Amygdala (tissue), 56 donors: ENCODE measurements around the gene EIF4E.

Source experiments
- DNase-seq, 56 donors: peaks; one replicate each; lab custom pipeline; 2025; lab: John Stamatoyannopoulos, UW

The EIF4E gene, protein sequence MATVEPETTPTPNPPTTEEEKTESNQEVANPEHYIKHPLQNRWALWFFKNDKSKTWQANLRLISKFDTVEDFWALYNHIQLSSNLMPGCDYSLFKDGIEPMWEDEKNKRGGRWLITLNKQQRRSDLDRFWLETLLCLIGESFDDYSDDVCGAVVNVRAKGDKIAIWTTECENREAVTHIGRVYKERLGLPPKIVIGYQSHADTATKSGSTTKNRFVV

DNA sequence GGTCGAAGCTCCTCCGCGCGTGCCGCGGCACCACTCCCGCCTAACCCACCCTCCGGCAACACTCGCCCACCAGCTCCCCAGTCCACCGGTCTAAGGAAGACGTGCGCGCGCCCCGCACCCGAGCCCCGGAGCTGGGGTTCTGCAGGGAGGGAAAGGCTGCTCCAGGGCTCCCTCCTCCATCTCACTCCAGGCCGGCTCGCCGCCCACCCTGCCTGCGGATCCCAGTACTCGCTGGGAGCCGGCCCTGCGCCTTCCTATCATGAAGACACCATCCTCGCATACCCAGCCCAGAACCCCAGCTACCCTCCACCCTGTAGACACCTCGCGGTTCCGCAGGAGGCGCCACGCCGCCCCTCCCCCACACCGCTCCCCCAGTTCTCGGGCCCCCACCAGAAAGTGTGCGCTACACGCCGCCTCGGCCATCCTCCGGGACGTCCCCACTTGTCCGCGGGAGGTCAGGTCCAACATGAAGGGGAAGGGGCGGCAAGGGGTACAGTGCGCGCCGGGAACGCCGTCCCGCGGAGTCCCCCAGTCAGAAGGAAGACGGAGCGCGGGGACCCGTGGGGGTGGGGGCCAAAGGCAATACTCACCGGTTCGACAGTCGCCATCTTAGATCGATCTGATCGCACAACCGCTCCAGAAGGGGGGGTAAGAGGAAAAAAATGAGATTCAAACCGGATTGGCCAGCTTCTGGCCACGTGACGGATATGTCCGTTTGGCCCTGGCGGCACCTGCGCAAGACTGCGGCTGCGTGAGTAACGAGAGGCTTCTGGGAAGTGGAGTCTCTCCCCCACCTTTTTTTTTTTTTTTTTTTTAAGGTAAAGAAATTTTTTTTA is at the start of gene EIF4E:
TSS of gene EIF4E (minus strand) at position 629 of the 836 bp plus-strand sequence. CDS start at position 608, 21 bp downstream.
- peak; percentile 46 to 97 (median 92) for DNase-seq

DNA sequence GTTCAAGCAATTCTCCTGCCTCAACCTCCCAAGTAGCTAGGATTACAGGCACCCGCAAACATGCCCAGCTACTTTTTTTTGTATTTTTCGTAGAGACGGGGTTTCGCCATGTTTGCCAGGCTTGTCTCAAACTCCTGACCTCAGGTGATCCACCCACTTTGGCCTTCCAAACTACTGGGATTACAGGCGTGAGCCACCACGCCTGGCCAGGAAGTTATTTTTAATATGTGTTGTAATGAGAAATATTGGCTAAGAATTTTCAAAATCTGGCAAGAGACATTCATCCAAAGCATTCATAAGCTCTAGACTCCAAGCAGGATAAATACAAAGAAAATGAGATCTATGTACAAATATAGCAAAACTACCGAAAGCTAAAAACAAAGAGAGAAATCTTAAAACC is 48.6 kb upstream of the EIF4E start:
- no peak for DNase-seq

DNA sequence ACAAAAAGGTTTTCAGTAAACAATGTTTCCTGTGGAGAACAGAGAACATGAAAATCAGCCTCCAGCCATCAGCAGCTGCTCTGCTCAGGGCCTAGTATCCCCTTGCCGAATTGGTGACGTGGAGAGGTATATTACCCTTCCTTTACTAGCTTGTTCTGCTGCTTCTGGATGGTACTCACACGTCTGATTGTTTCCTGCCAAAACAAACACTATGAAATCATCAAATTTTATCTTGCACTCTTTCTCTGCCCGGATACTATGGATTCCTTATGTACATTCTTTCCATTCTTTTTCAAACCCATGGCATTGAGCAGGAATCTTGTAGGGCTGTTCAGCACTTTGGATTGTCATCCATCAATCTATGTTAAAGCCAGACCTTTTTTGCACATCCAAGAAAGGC is 47.8 kb upstream of the EIF4E start:
- DNase-seq, result no peak

DNA sequence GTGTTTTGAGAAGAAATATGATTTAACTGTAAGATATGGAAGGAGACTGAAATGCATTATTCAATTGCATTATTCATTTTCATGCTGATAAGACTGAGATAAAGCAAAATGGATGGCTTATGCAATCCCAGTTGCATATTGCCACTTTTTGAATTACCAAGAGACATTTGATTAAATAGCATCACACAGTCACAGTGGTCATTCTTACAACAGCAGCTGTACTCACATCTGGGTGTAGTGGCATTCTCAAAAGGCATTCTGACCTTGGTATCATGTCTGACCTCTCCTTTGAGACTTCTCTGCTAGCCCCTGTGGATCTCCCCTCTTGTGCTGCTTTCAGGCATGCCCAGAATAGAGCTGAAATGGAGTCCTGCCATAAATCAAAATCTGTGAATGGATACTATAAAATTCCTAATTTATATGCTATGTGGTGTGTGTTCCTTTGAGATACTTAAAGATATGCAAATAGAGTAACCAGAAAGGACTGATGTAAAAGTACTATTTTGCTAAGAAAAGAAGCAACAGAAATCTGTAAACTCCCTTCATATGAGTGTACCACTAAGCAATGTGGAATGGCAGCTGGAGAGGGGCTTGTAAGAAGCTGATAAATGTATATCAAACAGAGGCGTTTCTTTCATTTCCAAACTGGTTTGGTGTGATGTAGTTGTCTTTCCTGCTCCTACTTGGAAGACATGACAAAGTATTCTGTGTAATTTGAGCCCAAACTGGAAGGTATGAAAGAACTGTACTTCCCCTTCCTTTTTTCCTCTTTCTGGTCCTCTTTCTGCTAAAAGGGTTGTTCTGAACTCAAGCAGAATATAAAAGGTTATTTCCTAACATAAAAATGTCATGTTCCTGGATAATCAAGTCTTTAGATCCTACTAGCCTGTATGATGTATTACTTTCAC is 41.2 kb upstream of the EIF4E start:
- DNase-seq, result no peak

DNA sequence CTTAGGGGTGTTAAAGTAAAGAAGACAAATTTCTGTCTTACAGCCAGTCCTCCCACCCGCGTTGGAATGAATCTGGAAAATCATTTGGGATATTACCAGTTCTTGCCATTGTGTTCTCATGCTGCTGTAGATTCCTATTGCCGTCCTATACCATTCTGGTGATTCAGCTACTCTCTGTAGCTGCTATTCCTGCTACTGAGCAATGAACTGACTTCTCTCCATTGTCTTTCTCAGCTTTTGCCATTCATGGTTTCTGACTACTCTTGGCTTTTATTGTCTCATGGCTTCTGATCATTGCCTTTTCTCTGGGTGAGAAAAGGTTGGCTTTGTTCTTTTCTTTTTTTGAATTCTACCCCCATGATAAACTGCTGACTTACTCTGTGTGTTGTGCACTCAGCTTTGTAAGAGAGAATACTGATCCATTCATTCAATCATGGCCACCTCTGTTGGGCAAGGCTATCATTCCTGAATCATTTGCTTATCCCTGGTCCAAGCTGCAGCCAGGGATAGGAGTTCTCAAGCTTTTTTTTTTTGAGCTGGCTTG is 38.9 kb upstream of the EIF4E start:
- no peak for DNase-seq

DNA sequence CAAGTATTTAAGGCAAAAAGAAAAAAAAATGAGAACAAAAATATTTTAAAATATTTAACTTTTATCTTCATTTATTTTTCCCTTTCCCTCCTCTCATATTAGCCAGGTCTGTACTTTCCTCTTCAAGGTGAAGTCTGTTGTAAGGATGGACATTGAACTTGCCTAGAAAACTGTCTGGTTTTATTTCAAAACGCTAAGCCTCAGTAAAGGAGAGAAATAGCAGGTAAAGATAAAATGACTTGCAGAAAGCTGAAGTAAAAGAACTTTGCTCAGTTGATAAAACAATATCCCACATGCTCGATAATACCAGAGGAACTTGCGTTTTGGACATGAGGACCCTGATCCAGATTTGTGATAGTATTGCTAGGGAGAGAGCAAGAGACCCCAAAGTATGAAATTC is 38.0 kb upstream of the EIF4E start:
- no peak for DNase-seq

DNA sequence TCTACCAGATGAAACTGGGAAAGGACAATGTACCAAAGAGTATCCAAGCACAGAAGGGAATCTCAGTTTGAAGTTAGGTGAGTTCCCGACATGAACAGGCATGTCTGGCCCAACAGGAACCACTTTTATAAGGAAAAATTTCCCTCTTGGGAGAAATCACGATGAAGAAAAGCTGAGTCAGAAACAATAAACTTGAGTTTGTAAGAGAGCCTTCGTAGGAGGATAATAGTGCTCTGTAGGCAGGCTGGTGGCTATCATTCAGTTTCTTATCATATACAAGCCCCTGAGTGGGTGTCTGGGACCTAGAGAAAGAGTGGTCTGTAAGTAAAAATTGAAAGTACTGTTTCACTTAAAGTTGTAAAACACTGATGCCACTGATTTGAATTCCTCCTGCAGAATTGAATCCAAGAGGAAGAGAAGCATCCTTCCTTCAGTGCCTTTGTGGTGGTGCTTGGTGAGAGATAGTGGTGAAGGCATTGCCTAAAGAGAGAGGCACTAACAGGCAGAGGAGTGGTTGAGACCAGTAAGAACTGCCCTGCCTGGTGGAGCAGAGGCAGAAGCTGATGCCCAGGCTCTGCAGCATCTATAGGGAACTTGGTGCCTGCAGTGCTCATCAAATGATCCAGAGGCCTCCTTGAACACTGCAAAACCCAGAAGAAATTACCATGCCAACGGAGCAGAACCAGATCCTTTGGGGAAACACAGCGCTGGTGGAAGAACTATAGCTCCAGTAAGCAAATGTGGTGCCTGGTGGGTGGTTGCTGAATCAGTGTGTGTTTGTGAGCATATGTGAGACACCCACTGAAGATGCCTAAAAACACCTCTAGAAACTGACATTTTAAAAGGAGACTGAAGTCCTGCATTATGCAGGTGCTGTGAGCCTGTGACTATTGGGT is 34.9 kb upstream of the EIF4E start:
- DNase-seq, result peak in 28 of 56 donors; percentile 0 to 71 (median 24)

DNA sequence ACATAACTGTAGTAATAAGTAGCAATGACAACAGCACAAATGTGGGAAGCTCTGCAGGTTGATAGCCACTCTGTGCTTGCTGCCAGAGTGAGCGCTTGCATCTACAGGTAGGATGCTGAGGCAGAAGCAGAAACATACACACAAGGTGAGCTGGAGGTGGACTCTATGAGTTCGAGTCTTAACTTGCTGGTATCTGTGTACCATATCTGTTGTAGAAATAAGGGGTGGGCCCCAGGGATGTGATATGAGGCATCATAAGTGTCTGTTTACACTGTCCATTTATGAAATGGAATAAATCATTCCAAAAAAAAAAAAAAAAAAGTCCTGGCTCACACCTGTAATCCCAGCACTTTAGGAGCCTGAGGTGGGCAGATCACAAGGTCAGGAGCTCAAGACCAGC is 32.8 kb upstream of the EIF4E start:
- DNase-seq, result no peak

DNA sequence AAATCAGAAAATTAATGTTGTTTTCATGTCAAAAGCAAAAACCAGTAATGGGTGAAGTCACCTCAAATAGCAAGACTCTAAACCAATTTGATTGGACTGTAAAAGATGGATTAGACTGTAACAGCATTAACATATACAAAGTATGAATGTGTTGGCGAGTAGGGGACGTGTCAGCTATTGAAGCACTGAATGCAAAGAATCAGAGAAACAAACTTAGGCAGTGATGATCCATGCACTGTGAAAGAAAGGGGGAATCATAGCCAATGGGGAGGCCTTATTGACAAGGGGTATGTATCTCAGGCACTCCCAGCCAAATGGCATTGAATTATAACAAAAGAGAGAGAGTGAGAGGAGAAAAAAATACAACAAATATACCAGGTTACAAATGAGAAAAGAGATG is 30.5 kb upstream of the EIF4E start:
- no peak for DNase-seq

DNA sequence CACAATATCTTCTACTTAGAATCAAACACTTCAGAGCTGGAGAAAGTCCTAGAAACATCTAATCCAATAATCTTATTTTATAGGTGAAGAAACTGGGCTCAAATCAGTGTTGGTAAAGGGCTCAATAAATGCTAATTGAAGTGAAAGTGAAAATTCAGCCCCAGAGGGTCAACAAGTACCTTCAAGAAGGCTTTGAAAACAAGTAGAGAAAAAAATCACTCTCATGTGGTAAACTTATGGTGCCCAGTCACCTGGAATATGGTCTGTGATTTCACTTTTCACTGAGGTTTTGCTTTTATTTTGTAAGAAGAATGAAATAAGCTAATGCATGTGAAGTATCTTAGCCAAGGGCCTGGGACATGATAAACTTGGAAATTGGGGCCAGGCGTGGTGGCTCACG is 29.1 kb upstream of the EIF4E start:
- no peak for DNase-seq

DNA sequence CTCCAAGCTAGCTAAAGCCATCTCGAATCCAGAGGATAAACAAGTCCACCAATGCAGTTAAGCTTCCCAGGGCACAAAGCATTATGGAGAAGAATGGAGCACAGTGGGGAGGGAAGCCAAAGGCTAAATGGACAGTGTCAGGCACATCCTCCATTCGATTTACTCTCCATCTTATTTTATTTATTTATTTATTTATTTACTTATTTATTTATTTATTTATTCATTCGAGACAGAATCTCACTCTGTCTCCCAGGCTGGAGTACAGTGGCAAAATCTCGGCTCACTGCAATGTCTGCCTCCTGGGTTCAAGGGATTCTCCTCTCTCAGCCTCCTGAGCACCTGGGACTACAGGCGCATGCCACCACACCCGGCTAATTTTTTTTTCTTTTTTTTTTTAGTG is 26.3 kb upstream of the EIF4E start:
- DNase-seq, result no peak

DNA sequence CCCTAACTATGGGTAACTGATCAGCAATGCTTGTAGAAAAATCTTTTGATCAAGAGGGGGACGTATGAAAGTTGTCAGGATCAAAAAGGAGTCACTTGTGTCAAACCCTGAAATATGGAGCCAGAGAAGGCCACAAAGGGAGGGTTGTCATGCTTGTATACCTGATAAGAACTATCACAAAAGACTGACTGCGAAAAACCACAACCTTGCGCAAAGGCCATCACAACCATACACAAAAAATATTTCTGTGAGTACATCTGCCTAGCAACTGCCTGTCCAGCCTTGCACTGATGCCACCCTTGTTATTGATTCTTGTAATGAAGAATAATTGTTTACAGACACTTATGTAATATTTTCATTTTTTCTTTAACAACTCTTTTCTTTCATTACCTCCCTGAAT is 22.8 kb upstream of the EIF4E start:
- no peak for DNase-seq

DNA sequence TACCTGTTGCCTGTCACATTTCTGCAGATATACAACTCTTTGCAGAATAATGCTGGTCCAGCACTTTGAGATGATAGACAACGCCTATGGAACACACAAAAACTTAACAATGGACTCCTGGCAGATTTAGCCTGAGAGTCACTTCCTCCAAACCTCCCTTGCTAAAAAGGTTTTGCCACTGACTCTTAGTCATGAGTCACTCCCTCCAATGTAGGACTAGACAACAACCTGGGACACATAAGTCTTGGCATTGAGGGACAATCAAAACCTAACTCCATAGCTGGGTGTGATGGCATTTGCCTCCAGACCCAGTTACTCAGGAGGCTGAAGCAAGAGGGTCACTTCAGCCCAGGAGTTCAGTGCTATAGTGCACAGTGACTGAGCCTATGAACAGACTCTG is 22.0 kb upstream of the EIF4E start:
- no peak for DNase-seq

DNA sequence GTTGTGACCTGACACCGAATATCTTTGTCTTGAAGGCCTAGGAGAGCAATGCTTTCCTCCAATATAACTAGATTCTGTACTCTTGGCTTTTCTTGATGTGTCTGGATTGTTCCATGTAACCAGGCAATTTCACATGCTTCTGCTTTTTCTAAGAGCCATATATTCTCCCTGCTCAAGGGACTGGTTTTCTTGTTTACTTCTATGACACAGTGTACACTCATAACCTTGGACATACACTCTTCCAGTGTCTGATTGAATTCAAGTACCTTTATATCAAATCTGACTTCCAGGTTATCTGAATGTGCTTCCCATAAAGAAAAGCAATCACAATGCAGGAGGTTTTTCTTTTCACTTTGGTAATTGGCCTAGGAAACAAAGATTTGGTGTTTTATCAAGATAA is 17.4 kb upstream of the EIF4E start:
- no peak for DNase-seq

DNA sequence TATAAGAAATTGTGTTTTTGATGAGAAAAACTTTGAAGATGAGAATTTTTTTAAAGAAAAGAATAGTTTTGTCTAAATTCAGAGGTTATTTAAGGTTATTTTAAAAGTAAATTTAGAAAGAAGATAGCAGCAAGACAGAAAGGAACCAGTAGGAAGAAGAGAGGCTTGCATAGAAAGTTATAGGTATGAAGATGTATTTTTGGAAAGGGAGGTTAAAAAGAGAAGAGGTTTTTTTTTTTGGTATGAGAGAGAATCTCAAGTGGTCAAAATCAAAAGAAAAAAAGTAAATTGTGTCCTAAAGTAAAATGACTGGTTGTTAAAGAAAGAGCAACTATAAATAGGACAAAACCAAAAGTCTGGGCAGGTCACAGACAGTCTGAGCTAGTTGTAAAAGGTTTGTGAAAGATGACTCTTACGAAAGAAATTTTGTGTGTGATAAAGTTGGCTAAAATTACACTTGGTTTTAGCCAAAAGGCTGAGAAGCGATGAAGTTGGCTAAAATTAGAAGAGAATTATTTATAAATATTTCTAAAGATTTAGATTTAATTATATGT is 16.4 kb upstream of the EIF4E start:
- no peak for DNase-seq

DNA sequence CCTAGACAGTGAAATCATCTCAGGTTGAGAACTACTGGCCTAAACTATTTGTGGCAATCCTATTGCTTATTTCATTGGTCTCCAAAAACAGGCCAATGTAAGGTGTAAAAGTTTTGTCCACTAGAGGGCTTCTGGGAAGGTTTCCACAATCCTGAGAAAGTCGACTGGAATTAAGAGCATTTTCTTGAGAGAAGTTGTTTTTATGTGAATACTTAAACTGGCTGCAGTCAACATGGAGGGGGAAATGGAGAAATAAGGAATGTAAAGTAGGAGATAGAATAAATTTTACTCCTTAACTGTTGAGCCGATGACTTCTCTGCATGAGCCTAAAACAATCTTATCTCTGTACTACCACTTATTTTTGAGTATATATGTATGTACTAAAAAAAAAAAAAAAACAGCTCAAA is 11.0 kb upstream of the EIF4E start:
- peak in 3 of 56 donors; percentile 0 to 30 (median 21) for DNase-seq

DNA sequence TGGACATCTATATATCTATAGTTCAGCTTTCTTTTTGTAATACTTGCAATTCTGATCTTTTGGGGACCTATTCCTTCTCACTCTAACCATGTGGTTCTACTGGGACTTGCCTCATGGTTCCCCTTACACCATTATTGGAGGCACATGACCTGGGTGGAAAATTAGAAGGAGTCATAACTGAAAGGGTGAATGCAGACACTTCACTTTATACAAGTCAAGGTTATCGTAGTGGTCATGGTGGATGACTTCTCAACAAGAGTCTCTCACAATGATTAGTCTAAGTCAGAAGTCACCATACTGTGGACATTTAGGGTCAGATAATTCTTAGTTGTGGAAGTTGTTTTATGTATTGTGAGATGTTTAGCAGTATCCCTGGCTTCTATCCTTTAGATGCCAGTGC is 10.5 kb upstream of the EIF4E start:
- DNase-seq, result no peak

DNA sequence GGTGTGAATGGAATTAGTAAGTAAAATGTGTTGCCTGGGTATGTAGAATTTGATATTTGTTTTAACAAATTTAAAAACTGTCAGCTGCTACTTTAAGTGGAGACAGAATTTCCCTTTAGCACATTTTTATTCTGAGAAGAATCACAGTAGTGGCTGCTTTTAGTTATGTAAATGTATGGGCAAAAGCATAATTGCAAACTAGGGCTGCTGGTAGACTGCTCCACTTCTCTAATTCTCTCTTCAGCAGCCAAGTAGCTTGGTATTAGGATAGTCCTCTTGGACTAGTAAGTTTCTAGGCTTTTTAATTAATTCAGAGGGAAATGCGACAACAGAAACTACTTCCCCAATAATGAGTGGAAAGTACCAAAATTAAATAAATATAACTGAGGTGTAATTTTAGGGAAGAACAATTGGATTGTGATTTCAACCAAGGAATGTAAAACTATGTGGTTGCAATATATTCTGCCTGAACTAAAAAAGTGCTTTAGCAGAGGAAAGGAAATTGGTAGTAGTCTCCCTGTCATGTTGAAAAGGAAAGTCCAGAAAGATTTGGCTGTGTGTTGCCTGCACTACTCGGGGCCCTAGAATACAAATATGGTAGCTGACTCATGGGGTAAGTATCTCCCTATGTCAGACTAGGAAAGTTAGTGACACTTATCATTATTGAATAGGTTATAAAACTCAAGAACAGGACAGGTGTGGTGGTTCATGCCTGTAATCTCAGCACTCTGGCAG is 9.2 kb upstream of the EIF4E start:
- no peak for DNase-seq

DNA sequence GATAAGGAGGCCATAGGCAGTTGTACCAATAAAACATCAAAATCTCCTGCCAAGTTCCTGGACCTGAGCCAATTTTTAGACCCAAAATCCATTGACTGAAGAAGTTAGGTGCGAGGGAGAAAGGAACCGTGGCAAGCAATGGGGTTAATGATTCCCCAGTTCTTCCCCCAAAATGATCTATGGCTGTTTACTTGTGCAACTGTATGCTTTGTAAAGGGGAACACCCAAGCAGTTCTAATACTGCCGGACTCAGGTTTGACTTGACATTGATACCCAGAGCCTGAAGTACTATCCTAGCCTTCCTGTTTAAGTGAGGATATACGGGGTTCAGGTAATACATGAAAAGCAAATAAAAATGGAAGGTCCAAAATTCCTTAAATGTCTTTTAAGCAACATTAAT is 6.7 kb upstream of the EIF4E start:
- DNase-seq, result no peak
